ENCODE data around the gene FRMPD4.

The FRMPD4 gene

DNA sequence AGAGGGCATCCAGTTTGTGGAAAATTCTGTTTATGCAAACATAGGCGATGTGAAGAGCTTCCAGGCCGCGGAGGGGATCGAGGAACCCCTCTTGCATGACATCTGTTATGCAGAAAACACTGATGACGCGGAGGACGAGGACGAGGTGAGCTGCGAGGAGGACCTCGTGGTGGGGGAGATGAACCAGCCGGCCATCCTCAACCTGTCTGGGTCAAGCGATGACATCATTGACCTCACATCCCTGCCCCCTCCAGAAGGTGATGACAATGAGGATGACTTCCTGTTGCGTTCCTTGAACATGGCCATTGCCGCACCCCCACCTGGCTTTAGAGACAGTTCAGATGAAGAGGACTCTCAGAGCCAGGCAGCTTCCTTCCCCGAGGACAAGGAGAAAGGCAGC is 578.3 kb downstream of the FRMPD4 start:
- Mint-ChIP-seq H3K9me3 (peaks cover 18% of the 10 kb centered on the region), H3K4me3 (no peak overlapping the region), H3K36me3 (ENCODE audit: low read depth) (no peaks in the 10 kb centered on the region), H3K27ac (no peak overlapping the region), H3K27me3 (ENCODE audit: low read depth) (no peaks in the 10 kb centered on the region), H3K4me1 (no peaks in the 10 kb centered on the region)
- TF ChIP-seq CTCF (IDR thresholded peaks at IDR 0.05; ENCODE audit: unreplicated experiment in 3 of 3) = no peak

GRCh38 chrX:12719837-12720236 is 581.6 kb downstream of the FRMPD4 start:
- no peaks in the 10 kb centered on the region for H3K27me3 Mint-ChIP-seq (ENCODE audit: low read depth)

GRCh38 chrX:12721042-12721441 is 582.8 kb downstream of the FRMPD4 start:
- Mint-ChIP-seq H3K9me3 (peaks cover 12% of the 10 kb centered on the region), H3K4me1 (no peaks in the 10 kb centered on the region), H3K27me3 (ENCODE audit: low read depth) (no peaks in the 10 kb centered on the region), H3K36me3 (ENCODE audit: low read depth) (no peaks in the 10 kb centered on the region), H3K4me3 (no peak overlapping the region), H3K27ac (no peak overlapping the region)
- TF ChIP-seq CTCF (IDR thresholded peaks at IDR 0.05; ENCODE audit: unreplicated experiment in 3 of 3) = no peak

More at GRCh38 chrX:12719837-12720236, 581.6 kb downstream of the FRMPD4 start:
- no peak for TF ChIP-seq CTCF (IDR thresholded peaks at IDR 0.05; ENCODE audit: unreplicated experiment in 3 of 3)
- Mint-ChIP-seq H3K4me1 (no peaks in the 10 kb centered on the region), H3K27ac (no peak overlapping the region), H3K36me3 (ENCODE audit: low read depth) (no peaks in the 10 kb centered on the region), H3K9me3 (peaks cover 12% of the 10 kb centered on the region), H3K4me3 (no peak overlapping the region)

DNA sequence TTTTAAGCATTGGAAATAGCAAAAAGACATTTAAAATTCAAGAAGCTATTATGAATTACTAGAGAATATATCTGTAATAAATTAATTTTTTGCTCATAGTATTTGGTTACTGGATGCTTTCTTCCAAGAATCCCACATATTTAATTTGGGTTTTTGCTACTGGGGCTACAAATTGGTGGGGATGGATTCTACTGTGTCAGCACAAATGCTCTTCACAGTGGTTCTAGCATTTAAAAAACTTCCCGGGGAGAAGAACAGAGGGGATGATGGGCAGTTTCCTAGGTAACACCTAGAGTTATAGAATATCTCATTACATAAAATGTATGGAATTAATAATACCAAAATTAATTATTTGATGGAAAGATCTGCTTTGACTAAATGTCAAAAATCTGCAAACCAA is 584.0 kb downstream of the FRMPD4 start:
- Mint-ChIP-seq H3K36me3 (ENCODE audit: low read depth) (no peaks in the 10 kb centered on the region), H3K4me3 (no peak overlapping the region), H3K27ac (no peak overlapping the region), H3K27me3 (ENCODE audit: low read depth) (no peaks in the 10 kb centered on the region), H3K9me3 (peaks cover 12% of the 10 kb centered on the region), H3K4me1 (no peaks in the 10 kb centered on the region)
- TF ChIP-seq CTCF (IDR thresholded peaks at IDR 0.05; ENCODE audit: unreplicated experiment in 3 of 3) = no peak

- no peak overlapping the region for H3K27ac Mint-ChIP-seq
- H3K9me3 Mint-ChIP-seq = peaks cover 5% of the 10 kb centered on the region
- H3K27me3 Mint-ChIP-seq (ENCODE audit: low read depth) = no peaks in the 10 kb centered on the region
- no peak overlapping the region for H3K4me3 Mint-ChIP-seq
- no peaks in the 10 kb centered on the region for H3K36me3 Mint-ChIP-seq (ENCODE audit: low read depth)
- H3K4me1 Mint-ChIP-seq = no peaks in the 10 kb centered on the region
- TF ChIP-seq CTCF (IDR thresholded peaks at IDR 0.05; ENCODE audit: unreplicated experiment in 3 of 3) = no peak
These were observed 603.1 kb downstream of the FRMPD4 start for GRCh38 chrX:12741416-12741815.

GRCh38 chrX:12747433-12747832 is 609.2 kb downstream of the FRMPD4 start:
- H3K4me3 Mint-ChIP-seq = no peak overlapping the region
- no peaks in the 10 kb centered on the region for H3K4me1 Mint-ChIP-seq
- H3K9me3 Mint-ChIP-seq = peaks cover 8% of the 10 kb centered on the region
- H3K27me3 Mint-ChIP-seq (ENCODE audit: low read depth) = no peaks in the 10 kb centered on the region
- no peak overlapping the region for H3K27ac Mint-ChIP-seq
- no peak for TF ChIP-seq CTCF (IDR thresholded peaks at IDR 0.05; ENCODE audit: unreplicated experiment in 3 of 3)
- no peaks in the 10 kb centered on the region for H3K36me3 Mint-ChIP-seq (ENCODE audit: low read depth)
